GM19023 (cell line): Measurements from ENCODE around the gene MLLT3.

Experiments used
- ATAC-seq: cut with Tn5 transposase; IDR thresholded peaks from one replicate; pipeline ENCODE4 v1.9.1; 2021; ENCODE audit warnings: mild to moderate bottlenecking, moderate library complexity; ENCODE audit not compliant: unreplicated experiment

The MLLT3 gene

GRCh38 chr9:20356403-20357036, 265.8 kb downstream of the MLLT3 start:
- ATAC-seq: no peak

DNA sequence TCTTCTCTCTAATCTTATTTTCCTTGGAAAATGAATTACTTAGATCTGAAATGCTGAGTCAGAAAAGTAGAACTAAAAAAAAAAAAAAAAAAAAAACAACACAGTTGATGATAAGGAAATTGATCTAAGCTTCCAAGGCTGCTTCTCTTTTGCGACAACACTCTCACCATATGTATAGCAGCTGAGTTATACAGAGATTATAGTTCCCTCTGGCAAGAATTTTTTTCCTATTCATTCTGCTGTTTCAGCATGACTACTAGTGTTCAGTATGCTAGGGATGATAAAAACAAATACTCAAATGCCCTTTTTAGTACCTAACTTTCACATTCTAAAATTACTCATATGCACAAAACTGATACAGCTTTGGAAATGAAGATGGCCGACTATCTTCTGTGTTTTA, 267.3 kb downstream of the MLLT3 start:
- peak; percentile 37 for ATAC-seq

GRCh38 chr9:20353931-20354652, 268.2 kb downstream of the MLLT3 start:
- ATAC-seq: peak; percentile 38

- ATAC-seq: peak; percentile 45
Observed at GRCh38 chr9:20353524-20353923, 268.8 kb downstream of the MLLT3 start.

DNA sequence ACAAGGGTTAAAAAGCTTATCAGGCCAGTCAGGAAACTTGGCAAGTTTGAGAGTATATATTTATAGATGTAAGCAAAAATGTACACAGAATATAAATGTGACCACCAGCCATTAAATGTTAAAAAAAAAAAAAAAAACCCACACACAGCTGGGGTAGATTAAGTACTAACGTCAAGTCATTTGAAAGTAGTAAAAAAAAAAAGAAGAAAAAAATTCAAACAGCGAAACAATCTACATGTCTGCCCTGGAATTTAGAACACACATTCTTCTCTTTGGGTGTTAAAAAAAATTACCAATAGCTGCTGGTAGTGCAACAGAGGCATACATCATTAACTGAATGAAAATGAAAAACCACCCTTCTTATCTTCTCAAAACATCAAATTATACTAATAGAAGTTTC, 269.7 kb downstream of the MLLT3 start:
- no peak for ATAC-seq

DNA sequence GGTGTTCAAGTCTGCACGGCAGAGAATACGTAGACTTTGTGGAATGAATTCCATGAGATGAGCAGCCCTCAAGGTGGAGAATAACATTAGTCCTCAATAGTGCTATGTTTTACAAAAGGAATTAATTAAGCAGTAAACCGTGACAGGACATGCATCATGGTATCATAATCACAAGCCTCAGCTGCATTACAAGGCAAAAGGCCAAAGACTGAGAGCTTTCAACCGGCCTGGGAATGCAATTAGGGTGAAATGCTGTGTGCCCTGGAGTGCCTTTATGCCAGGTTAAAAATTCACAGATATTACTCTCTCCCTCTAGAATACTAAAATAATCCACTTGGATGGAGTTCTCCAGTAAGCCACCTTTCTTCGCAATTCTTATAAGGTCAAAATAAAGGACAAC, 270.6 kb downstream of the MLLT3 start:
- ATAC-seq: no peak

- no peak for ATAC-seq
Observed at GRCh38 chr9:20349568-20349967, 272.7 kb downstream of the MLLT3 start.

- ATAC-seq: no peak
Observed at GRCh38 chr9:20343325-20343724, 279.0 kb downstream of the MLLT3 start.

GRCh38 chr9:20340511-20340861, 281.8 kb downstream of the MLLT3 start:
- no peak for ATAC-seq

DNA sequence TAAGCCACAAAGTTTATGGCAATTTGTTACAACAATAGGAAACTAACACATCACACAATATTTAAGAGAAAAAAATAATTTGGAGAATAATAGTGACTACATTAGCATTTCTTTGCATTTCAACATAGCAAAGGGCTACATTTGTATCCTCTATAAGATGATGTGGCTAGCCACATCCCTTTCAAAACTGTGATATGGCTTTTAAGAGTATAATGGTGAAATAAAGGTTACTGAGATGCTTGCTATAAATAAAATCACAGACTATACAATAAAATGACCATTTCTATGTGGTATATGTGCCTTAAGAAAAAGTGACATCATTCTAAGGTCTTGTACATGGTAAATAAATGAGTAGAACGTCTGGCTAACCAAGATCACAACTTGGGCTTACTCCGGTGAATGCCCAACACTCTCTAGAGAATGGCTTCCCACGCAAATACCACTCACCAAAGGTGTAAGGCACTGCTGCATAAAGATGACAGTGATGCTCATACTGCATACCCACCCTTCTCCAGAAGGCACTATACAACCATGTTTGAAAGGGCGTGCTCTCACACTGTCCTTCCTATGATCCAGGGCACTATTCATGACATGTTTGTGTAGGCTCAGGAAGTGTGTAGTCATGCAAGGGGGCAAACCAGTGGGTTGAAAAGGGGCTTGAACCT, 286.5 kb downstream of the MLLT3 start:
- ATAC-seq: no peak

DNA sequence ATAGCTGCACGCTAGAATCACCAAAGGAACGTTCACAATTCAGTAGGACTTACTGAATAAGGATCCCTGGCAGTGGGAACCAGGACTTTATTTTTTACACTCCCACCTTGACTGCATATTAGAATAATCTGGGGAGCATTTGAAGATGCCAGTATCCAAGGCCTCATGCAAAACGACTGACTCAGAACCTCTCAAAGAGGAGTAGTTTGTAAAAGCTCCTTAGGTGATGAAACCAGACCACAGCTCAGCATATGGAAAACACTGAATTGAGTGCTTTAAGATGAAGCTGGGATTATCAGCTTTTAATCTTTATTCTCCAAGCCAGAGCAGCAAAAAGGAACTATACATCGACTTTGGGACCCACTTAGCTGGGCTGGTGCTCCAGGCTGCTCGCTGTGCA, 288.3 kb downstream of the MLLT3 start:
- no peak for ATAC-seq

- peak; percentile 85 for ATAC-seq
Observed at GRCh38 chr9:20331095-20331685, 291.1 kb downstream of the MLLT3 start.

- no peak for ATAC-seq
Observed at GRCh38 chr9:20330688-20331087, 291.6 kb downstream of the MLLT3 start.

DNA sequence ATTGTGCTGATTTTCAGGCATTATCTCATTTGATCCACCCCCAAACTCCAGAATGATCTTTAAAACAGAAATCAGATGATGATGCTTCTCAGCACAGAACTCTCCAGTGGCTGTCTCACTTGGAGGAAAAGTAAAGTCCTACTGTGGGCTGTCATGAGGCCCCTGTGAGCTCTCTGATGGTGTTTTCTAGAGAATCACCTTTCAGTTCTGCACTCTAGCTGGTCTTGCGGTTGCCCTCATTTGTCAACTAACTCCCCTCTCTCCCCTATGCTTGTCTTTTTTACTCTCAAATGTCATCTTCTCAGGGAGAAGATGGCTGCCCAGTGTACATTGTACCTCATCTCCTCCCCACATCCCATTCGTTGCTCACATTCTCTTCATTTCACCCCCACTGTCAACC, 295.8 kb downstream of the MLLT3 start:
- no peak for ATAC-seq

DNA sequence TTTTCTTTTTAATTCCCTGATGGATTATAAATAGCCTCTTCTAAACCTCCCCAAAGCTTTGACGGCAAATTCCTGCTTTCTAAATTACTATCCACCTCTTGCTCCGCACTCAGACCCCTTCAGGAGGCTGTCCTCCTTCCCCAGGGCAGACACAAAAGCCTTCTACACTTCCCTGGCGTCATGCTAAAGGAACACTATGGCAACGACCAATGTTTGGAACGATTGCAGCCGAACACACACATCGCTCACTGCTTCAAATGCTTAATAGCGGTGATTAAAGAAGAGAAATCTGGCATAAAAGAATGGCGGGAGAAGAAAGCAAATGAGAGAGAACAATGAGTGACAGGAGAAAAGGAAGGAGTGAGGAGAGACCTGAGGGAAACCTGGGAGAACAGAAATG, 297.3 kb downstream of the MLLT3 start:
- ATAC-seq: no peak

- ATAC-seq: no peak
Observed at GRCh38 chr9:20322212-20322611, 300.1 kb downstream of the MLLT3 start.

DNA sequence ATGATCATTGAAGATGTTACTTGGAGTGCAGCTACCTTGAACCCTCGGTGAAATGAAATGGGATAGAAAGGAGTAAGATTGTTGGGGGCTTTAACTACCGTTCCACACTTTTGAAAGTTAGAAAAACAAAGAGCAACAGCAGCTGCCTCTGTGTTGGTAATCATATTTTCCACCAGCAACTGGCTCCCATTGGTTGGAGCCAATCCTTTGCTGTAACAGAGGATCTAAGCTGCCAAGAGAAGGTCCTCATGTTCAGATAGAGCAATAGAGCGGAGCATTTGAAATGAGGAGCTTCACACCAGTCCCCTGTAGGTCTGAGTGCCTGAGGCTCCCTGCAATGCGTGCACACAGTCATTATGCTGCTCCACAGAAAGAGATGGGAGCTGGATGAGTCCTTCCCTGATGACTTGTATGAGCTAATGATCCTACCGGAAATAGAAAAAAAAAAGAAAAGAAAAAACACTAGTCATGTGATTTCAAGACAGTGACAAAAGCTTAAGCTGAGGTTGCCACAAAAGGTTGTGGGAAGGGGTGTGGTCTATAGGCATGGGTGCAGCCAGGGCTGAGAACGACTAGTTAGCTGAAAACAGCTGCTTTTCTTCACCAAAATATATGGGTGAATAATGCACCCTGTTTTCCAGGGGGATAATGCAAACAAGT, 300.7 kb downstream of the MLLT3 start:
- no peak for ATAC-seq

DNA sequence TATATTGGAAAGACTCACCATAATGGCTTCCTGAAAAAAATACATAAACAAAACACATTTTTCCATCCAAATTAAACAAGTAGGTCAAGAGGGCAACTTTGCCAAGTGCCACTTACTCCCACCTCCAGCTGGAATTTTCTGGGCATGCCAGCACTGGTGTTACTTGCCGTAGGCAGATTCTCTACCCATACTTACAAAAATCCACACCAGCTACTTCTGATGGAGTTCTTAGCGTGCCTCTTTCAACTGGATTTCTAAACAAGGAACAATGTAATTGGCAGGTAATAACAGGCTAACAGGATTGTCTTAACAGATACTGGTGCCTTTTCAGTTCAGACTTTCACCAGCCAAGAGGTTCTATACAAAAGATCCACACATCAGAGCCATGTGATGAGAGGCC, 301.4 kb downstream of the MLLT3 start:
- no peak for ATAC-seq

DNA sequence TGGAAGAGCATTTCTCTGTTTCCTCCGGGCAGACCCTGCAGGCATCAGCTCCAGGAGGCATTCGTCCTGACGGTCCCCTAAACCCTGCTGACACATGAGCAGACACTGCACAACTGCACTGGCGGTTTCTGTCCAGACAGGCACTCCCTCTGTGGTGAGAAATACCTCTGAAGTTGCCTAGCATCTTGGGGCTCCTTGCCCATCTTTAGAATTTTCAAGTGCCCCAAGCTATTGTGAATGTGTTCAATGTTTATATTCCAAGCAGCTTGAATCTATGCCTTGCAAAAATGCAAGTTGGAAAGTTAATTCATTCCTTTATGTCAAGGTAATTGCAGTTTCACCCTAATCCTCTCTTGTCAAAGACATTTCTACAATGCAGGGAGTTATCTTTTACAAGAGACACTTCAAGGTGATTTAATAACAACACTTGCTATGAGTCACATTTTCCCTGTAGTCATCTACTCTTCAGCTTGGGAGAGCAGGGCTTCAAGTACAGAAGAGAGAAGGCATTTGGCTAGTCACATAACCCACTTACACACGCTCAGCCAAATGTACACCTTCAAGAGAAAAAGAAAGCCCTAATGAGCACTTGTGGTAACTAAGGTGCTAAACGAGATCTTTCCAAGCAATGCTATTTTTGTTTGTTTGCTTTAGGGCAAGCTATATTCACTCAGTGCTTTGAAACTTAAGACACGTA, 302.5 kb downstream of the MLLT3 start:
- ATAC-seq: no peak

- ATAC-seq: no peak
Observed at GRCh38 chr9:20319241-20319640, 303.1 kb downstream of the MLLT3 start.

- ATAC-seq: no peak
Observed at GRCh38 chr9:20317701-20318100, 304.6 kb downstream of the MLLT3 start.
